MM.1S (cell line): ENCODE data around the gene EED.

Source experiments
- DNase-seq: peaks from one replicate; pipeline ENCODE4 v3.0.0-alpha.2; 2015
- H2AFZ ChIP-seq: fragments of 300-600 bp; sonication (generic); 2 replicates; pipeline ENCODE4 v1.6.0; 2016; ENCODE audit warnings: antibody characterized with exemption, low read length
- H3F3A ChIP-seq: fragments of 300-600 bp; sonication (generic); 2 replicates; pipeline ENCODE4 v1.6.1; 2016; ENCODE audit warnings: mild to moderate bottlenecking, antibody characterized with exemption, low read length, moderate library complexity, mixed read lengths; ENCODE audit not compliant: insufficient read depth
- H3K27ac ChIP-seq: fragments of 300-600 bp; sonication (generic); 2 replicates; pipeline ENCODE4 v1.5.1; 2016; ENCODE audit warnings: mild to moderate bottlenecking, low read length
- H3K27me3 ChIP-seq: fragments of 300-600 bp; sonication (generic); replicated peaks from 2 replicates; pipeline ENCODE4 v1.6.0; 2016; ENCODE audit warnings: low read length; ENCODE audit not compliant: insufficient read depth
- H3K36me3 ChIP-seq: fragments of 300-600 bp; sonication (generic); replicated peaks from 2 replicates; pipeline ENCODE4 v1.6.1; 2016; ENCODE audit warnings: mild to moderate bottlenecking, low read length, mixed read lengths; ENCODE audit not compliant: insufficient read depth
- H3K4me1 ChIP-seq: fragments of 300-600 bp; sonication (generic); 2 replicates; pipeline ENCODE4 v1.6.1; 2016; ENCODE audit warnings: low read length, mixed read lengths
- H3K4me2 ChIP-seq: fragments of 300-600 bp; sonication (generic); 2 replicates; pipeline ENCODE4 v1.6.0; 2016; ENCODE audit warnings: low read depth, low read length
- H3K4me3 ChIP-seq: fragments of 300-600 bp; sonication (generic); 2 replicates; pipeline ENCODE4 v1.5.1; 2016; ENCODE audit warnings: low read length, mixed read lengths
- H3K79me2 ChIP-seq: fragments of 300-600 bp; sonication (generic); 2 replicates; pipeline ENCODE4 v1.6.1; 2016; ENCODE audit warnings: mixed run types, low read length, mixed read lengths
- H3K9ac ChIP-seq: fragments of 300-600 bp; sonication (generic); 2 replicates; pipeline ENCODE4 v1.6.1; 2016; ENCODE audit warnings: low read length, mixed read lengths
- H3K9me2 ChIP-seq: fragments of 300-600 bp; sonication (generic); replicated peaks from 2 replicates; pipeline ENCODE4 v1.6.1; 2016; ENCODE audit warnings: mild to moderate bottlenecking, low read length, mixed read lengths; ENCODE audit not compliant: insufficient read depth
- H3K9me3 ChIP-seq: fragments of 300-600 bp; sonication (generic); replicated peaks from 2 replicates; pipeline ENCODE4 v1.6.1; 2016; ENCODE audit warnings: mild to moderate bottlenecking, low read length, mixed read lengths; ENCODE audit not compliant: insufficient read depth
- H4K20me1 ChIP-seq: fragments of 300-600 bp; sonication (generic); 2 replicates; pipeline ENCODE4 v1.6.1; 2016; ENCODE audit warnings: mild to moderate bottlenecking, low read length, moderate library complexity, mixed read lengths; ENCODE audit not compliant: insufficient read depth
- CTCF ChIP-seq: fragments of 300-600 bp; sonication (generic); IDR thresholded peaks from 2 replicates; pipeline ENCODE4 v1.5.1; 2016; ENCODE audit warnings: antibody characterized with exemption, low read length, mixed read lengths
- EZH2 ChIP-seq: fragments of 300-600 bp; sonication (generic); optimal IDR thresholded peaks from 2 replicates; pipeline ENCODE3; 2017; ENCODE audit warnings: low read depth, mild to moderate bottlenecking, antibody characterized with exemption, low read length, mixed read lengths
- EZH2phosphoT487 ChIP-seq: fragments of 300-600 bp; sonication (generic); IDR thresholded peaks from 2 replicates; pipeline ENCODE4 v1.6.1; 2018; ENCODE audit warnings: antibody characterized with exemption, low read length

The EED gene

GRCh38 chr11:86264649-86265048 is 20.1 kb downstream of the EED start:
- no peaks in the 10 kb centered on the region for H3F3A ChIP-seq
- no peak overlapping the region for H2AFZ ChIP-seq
- TF ChIP-seq EZH2 (no peak), CTCF (no peak), EZH2phosphoT487 (no peak)
- H3K27ac ChIP-seq, result no peak overlapping the region
- no peak overlapping the region for H3K4me2 ChIP-seq
- no peaks in the 10 kb centered on the region for H3K9me3 ChIP-seq
- no peaks in the 10 kb centered on the region for H3K9me2 ChIP-seq
- H3K27me3 ChIP-seq, result no peaks in the 10 kb centered on the region
- no peak overlapping the region for H3K4me3 ChIP-seq
- no peaks in the 10 kb centered on the region for H4K20me1 ChIP-seq
- H3K9ac ChIP-seq, result no peak overlapping the region
- no peaks in the 10 kb centered on the region; the same call in 1 of the 2 replicates for H3K36me3 ChIP-seq
- H3K79me2 ChIP-seq, result no peaks in the 10 kb centered on the region; the same call in 1 of the 2 replicates
- H3K4me1 ChIP-seq, result no peaks in the 10 kb centered on the region
- DNase-seq, result no peak

- Histone ChIP-seq H2AFZ (no peak overlapping the region), H3K27me3 (no peaks in the 10 kb centered on the region), H3K4me1 (no peaks in the 10 kb centered on the region), H3K4me3 (no peak overlapping the region), H3K4me2 (no peak overlapping the region), H3K36me3 (no peaks in the 10 kb centered on the region; the same call in 1 of the 2 replicates), H3F3A (no peaks in the 10 kb centered on the region), H3K9ac (no peak overlapping the region), H3K9me3 (no peaks in the 10 kb centered on the region), H3K9me2 (no peaks in the 10 kb centered on the region), H3K79me2 (no peaks in the 10 kb centered on the region; the same call in 1 of the 2 replicates), H3K27ac (no peak overlapping the region), H4K20me1 (no peaks in the 10 kb centered on the region)
- TF ChIP-seq EZH2 (no peak), CTCF (no peak), EZH2phosphoT487 (no peak)
- DNase-seq, result no peak
Measured at GRCh38 chr11:86265194-86265593, 20.6 kb downstream of the EED start.

- H3K36me3 ChIP-seq, result no peaks in the 10 kb centered on the region
- H3K9me2 ChIP-seq, result no peaks in the 10 kb centered on the region
- H3F3A ChIP-seq, result no peaks in the 10 kb centered on the region
- H3K4me3 ChIP-seq, result no peak overlapping the region
- no peak for TF ChIP-seq CTCF
- TF ChIP-seq EZH2phosphoT487, result no peak
- TF ChIP-seq EZH2, result no peak
- no peak overlapping the region for H2AFZ ChIP-seq
- H3K27me3 ChIP-seq, result no peaks in the 10 kb centered on the region
- no peaks in the 10 kb centered on the region for H3K4me1 ChIP-seq
- H3K27ac ChIP-seq, result no peak overlapping the region
- no peak for DNase-seq
- no peaks in the 10 kb centered on the region for H3K9me3 ChIP-seq
- no peaks in the 10 kb centered on the region for H4K20me1 ChIP-seq
- no peak overlapping the region for H3K4me2 ChIP-seq
- H3K79me2 ChIP-seq, result peaks cover 35% of the 10 kb centered on the region
- H3K9ac ChIP-seq, result no peak overlapping the region
Measured at GRCh38 chr11:86269645-86270044, 25.1 kb downstream of the EED start.
